Neuronal stem cell (in vitro differentiated cells): Measurements from ENCODE around the gene ZBTB20.

Source experiments
- DNase-seq: peaks from one replicate; pipeline ENCODE4 v3.0.0-alpha.2; 2013; ENCODE audit warnings: low spot score
- H2AFZ ChIP-seq: one replicate; pipeline ENCODE4 v1.6.1; 2013; ENCODE audit warnings: mild to moderate bottlenecking, low read length, inconsistent platforms
- H2AK5ac ChIP-seq: 2 replicates; pipeline ENCODE4 v1.6.1; 2013; ENCODE audit warnings: low read depth, mild to moderate bottlenecking, inconsistent platforms, low read length, moderate library complexity, mixed read lengths
- H2BK120ac ChIP-seq: 2 replicates; pipeline ENCODE4 v1.6.1; 2013; ENCODE audit warnings: low read depth, mild to moderate bottlenecking, inconsistent platforms, low read length, moderate library complexity, mixed read lengths
- H2BK12ac ChIP-seq: one replicate; pipeline ENCODE4 v1.6.1; 2013; ENCODE audit warnings: low read length, inconsistent platforms
- H2BK15ac ChIP-seq: 2 replicates; pipeline ENCODE4 v1.6.1; 2013; ENCODE audit warnings: mild to moderate bottlenecking, low read length, inconsistent platforms, mixed read lengths
- H2BK5ac ChIP-seq: one replicate; pipeline ENCODE4 v1.6.1; 2013; ENCODE audit warnings: inconsistent platforms, mild to moderate bottlenecking, low read length, moderate library complexity
- H3K14ac ChIP-seq: one replicate; pipeline ENCODE4 v1.6.1; 2013; ENCODE audit warnings: low read length, inconsistent platforms
- H3K18ac ChIP-seq: 2 replicates; pipeline ENCODE4 v1.6.1; 2013; ENCODE audit warnings: low read length, inconsistent platforms
- H3K23ac ChIP-seq: 2 replicates; pipeline ENCODE4 v1.6.1; 2013; ENCODE audit warnings: low read depth, mild to moderate bottlenecking, mixed read lengths, low read length, inconsistent platforms; ENCODE audit not compliant: poor library complexity
- H3K27ac ChIP-seq: replicated peaks from 3 replicates; pipeline ENCODE4 v1.5.1; 2013; ENCODE audit warnings: low read length, inconsistent platforms
- H3K27me3 ChIP-seq, 3 experiments: 2 replicates each; pipeline ENCODE4 v1.6.1; 2013; ENCODE audit warnings: low read length in 3 of 3, mild to moderate bottlenecking in 2 of 3, inconsistent platforms in 1 of 3, low read depth in 1 of 3, mixed read lengths in 1 of 3, moderate library complexity in 1 of 3; ENCODE audit not compliant: control insufficient read depth in 3 of 3, insufficient read depth in 3 of 3
- H3K36me3 ChIP-seq, 2 donors: replicated peaks in 1 of 2; 2 replicates each; pipeline ENCODE4 v1.6.1; 2013; ENCODE audit warnings: low read length in 2 of 2; ENCODE audit not compliant: control insufficient read depth in 2 of 2, insufficient read depth in 2 of 2
- H3K4ac ChIP-seq: 2 replicates; pipeline ENCODE4 v1.6.1; 2013; ENCODE audit warnings: inconsistent platforms, mild to moderate bottlenecking, low read length, moderate library complexity
- H3K4me1 ChIP-seq, 2 donors: 1 replicate in 1 of 2; 2 replicates in 1 of 2; pipeline ENCODE4 v1.6.1; 2013; ENCODE audit warnings: low read length in 2 of 2, low read depth in 1 of 2; ENCODE audit not compliant: control insufficient read depth in 2 of 2, insufficient read depth in 1 of 2
- H3K4me2 ChIP-seq: one replicate; pipeline ENCODE4 v1.6.1; 2013; ENCODE audit warnings: mild to moderate bottlenecking, low read length, inconsistent platforms; ENCODE audit not compliant: insufficient read depth, poor library complexity, severe bottlenecking
- H3K4me3 ChIP-seq, 2 donors: 2 replicates each; pipeline ENCODE4 v1.5.1; 2013; ENCODE audit warnings: low read length in 2 of 2, mild to moderate bottlenecking in 2 of 2, inconsistent platforms in 1 of 2, moderate library complexity in 1 of 2
- H3K79me1 ChIP-seq: one replicate; pipeline ENCODE4 v1.6.1; 2013; ENCODE audit warnings: low read depth, mild to moderate bottlenecking, inconsistent platforms, low read length, moderate library complexity
- H3K9ac ChIP-seq: one replicate; pipeline ENCODE4 v1.6.1; 2013; ENCODE audit warnings: mild to moderate bottlenecking, low read depth, low read length, inconsistent platforms; ENCODE audit not compliant: poor library complexity
- H3K9me3 ChIP-seq, 2 donors: replicated peaks in 1 of 2; 2 replicates each; pipeline versions ENCODE3 to v1.6.1; 2013; ENCODE audit warnings: low read length in 2 of 2, mild to moderate bottlenecking in 2 of 2, inconsistent platforms in 1 of 2, low read depth in 1 of 2, mixed read lengths in 1 of 2, moderate library complexity in 1 of 2; ENCODE audit not compliant: control insufficient read depth in 2 of 2, insufficient read depth in 1 of 2
- H4K8ac ChIP-seq: one replicate; pipeline ENCODE4 v1.6.1; 2013; ENCODE audit warnings: low read depth, mild to moderate bottlenecking, inconsistent platforms, low read length, moderate library complexity
- H4K91ac ChIP-seq: one replicate; pipeline ENCODE4 v1.6.1; 2013; ENCODE audit warnings: low read length, low read depth, mild to moderate bottlenecking, inconsistent platforms; ENCODE audit not compliant: poor library complexity
- WGBS, 2 donors: extraction: QIAGEN DNeasy Blood & Tissue Kit; methylation state at CpG; one replicate each; pipeline ENCODE4 v1.1.7; 2013; ENCODE audit warnings: missing lambda C conversion rate in 2 of 2, mixed read lengths in 1 of 2; ENCODE audit not compliant: insufficient read length in 2 of 2, insufficient replicate concordance in 1 of 2; ENCODE audit errors: extremely low coverage in 2 of 2; 5-methylcytosine and 5-hydroxymethylcytosine counted together

Gene ZBTB20

GRCh38 chr3:114789803-114790202 is 357.3 kb downstream of the ZBTB20 start:
- no peak overlapping the region for H3K23ac ChIP-seq
- no peak overlapping the region for H3K18ac ChIP-seq
- no peak overlapping the region for H3K9ac ChIP-seq
- peaks cover 0 to 2% of the 10 kb centered on the region in 2 donors for H3K4me1 ChIP-seq
- H2BK15ac ChIP-seq = no peak overlapping the region
- H2BK12ac ChIP-seq = no peak overlapping the region
- H2AK5ac ChIP-seq = no peak overlapping the region
- H3K9me3 ChIP-seq = no peaks in the 10 kb centered on the region
- H3K14ac ChIP-seq = no peak overlapping the region
- H3K79me1 ChIP-seq = no peaks in the 10 kb centered on the region
- H4K91ac ChIP-seq = no peak overlapping the region
- no peak overlapping the region for H3K4ac ChIP-seq
- H2BK120ac ChIP-seq = no peak overlapping the region
- no peak overlapping the region for H2AFZ ChIP-seq
- H3K27me3 ChIP-seq = no peaks in the 10 kb centered on the region
- no peak for DNase-seq
- H4K8ac ChIP-seq = no peak overlapping the region
- no peaks in the 10 kb centered on the region for H3K36me3 ChIP-seq
- H3K27ac ChIP-seq = no peak overlapping the region
- WGBS, 2 donors = no CpG with 5 or more reads among the region's 1 CpG
- H3K4me3 ChIP-seq = no peak overlapping the region
- no peak overlapping the region for H2BK5ac ChIP-seq
- no peak overlapping the region for H3K4me2 ChIP-seq

GRCh38 chr3:114775395-114775794 is 371.7 kb downstream of the ZBTB20 start:
- H2BK15ac ChIP-seq = no peak overlapping the region
- H3K18ac ChIP-seq = no peak overlapping the region
- no peak overlapping the region for H3K23ac ChIP-seq
- H2BK5ac ChIP-seq = no peak overlapping the region
- no peak overlapping the region for H3K4ac ChIP-seq
- H3K79me1 ChIP-seq = no peaks in the 10 kb centered on the region
- H4K8ac ChIP-seq = no peak overlapping the region
- H3K4me3 ChIP-seq = no peak overlapping the region
- no peak overlapping the region for H2BK12ac ChIP-seq
- no peak for DNase-seq
- no CpG with 5 or more reads among the region's 2 CpGs for whole genome bisulfite sequencing, 2 donors
- no peak overlapping the region for H3K14ac ChIP-seq
- H4K91ac ChIP-seq = no peak overlapping the region
- H3K9me3 ChIP-seq = peaks cover 0 to 22% of the 10 kb centered on the region in 2 donors
- H3K4me2 ChIP-seq = no peak overlapping the region
- no peak overlapping the region for H2BK120ac ChIP-seq
- no peak overlapping the region for H3K9ac ChIP-seq
- H3K4me1 ChIP-seq = no peaks in the 10 kb centered on the region
- no peak overlapping the region for H3K27ac ChIP-seq
- no peaks in the 10 kb centered on the region for H3K36me3 ChIP-seq
- H3K27me3 ChIP-seq = no peaks in the 10 kb centered on the region
- no peak overlapping the region for H2AFZ ChIP-seq
- no peak overlapping the region for H2AK5ac ChIP-seq

DNA sequence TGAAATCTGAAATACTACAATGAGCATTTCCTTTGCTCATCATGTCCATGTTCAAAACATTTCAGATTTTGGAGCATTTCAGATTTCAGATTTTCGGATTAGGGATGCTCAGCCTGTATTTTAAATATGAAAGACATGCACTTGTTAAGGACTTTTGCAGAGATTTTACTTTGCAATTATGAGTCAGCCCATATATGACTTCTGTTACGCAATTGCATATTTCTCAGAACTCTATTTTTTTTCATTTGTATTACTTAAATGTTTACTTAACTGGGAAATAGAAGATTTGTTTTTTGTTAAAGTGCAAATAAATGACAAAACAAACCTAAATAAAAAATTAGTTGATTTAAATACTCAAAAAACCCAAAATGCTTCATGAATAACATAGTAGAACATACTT is 376.2 kb downstream of the ZBTB20 start:
- H3K4me3 ChIP-seq = no peak overlapping the region
- no peak overlapping the region for H3K14ac ChIP-seq
- no peaks in the 10 kb centered on the region for H3K27me3 ChIP-seq
- no peaks in the 10 kb centered on the region for H3K79me1 ChIP-seq
- no peak overlapping the region for H3K23ac ChIP-seq
- no peak overlapping the region for H2BK120ac ChIP-seq
- H3K4me2 ChIP-seq = no peak overlapping the region
- H2AFZ ChIP-seq = no peak overlapping the region
- no peak overlapping the region for H3K18ac ChIP-seq
- no peak overlapping the region for H4K8ac ChIP-seq
- H3K36me3 ChIP-seq = no peaks in the 10 kb centered on the region
- H2BK15ac ChIP-seq = no peak overlapping the region
- WGBS, 2 donors = no CpG with 5 or more reads among the region's 2 CpGs
- H3K4me1 ChIP-seq = no peaks in the 10 kb centered on the region
- no peak overlapping the region for H3K9ac ChIP-seq
- no peak overlapping the region for H2BK12ac ChIP-seq
- no peak overlapping the region for H3K27ac ChIP-seq
- H4K91ac ChIP-seq = no peak overlapping the region
- H3K4ac ChIP-seq = no peak overlapping the region
- no peak for DNase-seq
- peaks cover 0 to 22% of the 10 kb centered on the region in 2 donors for H3K9me3 ChIP-seq
- H2AK5ac ChIP-seq = no peak overlapping the region
- no peak overlapping the region for H2BK5ac ChIP-seq

DNA sequence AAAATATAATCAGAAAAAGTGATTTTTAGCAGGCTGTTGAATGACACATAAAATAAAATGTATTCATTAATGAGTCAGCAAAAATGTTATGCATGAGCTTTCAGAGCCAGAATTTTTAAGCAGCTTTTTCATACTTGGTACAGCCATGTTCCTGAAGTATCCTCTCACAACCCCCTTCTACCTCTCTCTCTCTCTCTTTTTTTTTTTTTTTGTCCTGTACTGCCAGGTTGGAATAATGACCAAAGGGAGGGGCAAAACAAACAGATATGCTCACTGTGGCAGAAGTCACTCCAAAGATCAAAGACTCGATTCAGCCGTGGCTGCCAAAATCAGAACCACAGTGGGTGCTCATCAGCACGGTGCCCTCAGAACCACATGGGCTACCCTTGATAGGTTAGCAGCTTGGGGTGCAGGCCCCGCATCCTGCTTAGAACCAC is 383.0 kb downstream of the ZBTB20 start:
- Histone ChIP-seq H3K4me2 (no peak overlapping the region), H2BK12ac (no peak overlapping the region), H3K27ac (no peak overlapping the region), H3K14ac (no peak overlapping the region), H2AFZ (no peak overlapping the region), H3K18ac (no peak overlapping the region), H3K9me3 (no peaks in the 10 kb centered on the region), H3K4me1 (peaks cover 0 to 2% of the 10 kb centered on the region in 2 donors), H2BK5ac (no peak overlapping the region), H3K79me1 (no peaks in the 10 kb centered on the region), H3K9ac (no peak overlapping the region), H2BK120ac (no peak overlapping the region), H3K27me3 (no peaks in the 10 kb centered on the region), H2BK15ac (no peak overlapping the region), H3K23ac (no peak overlapping the region), H3K36me3 (no peaks in the 10 kb centered on the region), H4K91ac (no peak overlapping the region), H2AK5ac (no peak overlapping the region), H3K4ac (no peak overlapping the region), H3K4me3 (no peak overlapping the region), H4K8ac (no peak overlapping the region)
- WGBS, 2 donors = no CpG with 5 or more reads among the region's 4 CpGs
- DNase-seq = no peak
